Stimulated activated CD4-positive, alpha-beta T cell treated with anti-CD3 and anti-CD28 coated beads, TNF-alpha, amount 100 ng/mL, for 24 hours (primary cell): ENCODE measurements around the gene CSF3R.

Source experiments
- DNase-seq, 3 experiments: peaks; one replicate each; pipeline ENCODE4 v3.0.0-alpha.2; 2020; ENCODE audit warnings: low read depth in 3 of 3

CSF3R gene

DNA sequence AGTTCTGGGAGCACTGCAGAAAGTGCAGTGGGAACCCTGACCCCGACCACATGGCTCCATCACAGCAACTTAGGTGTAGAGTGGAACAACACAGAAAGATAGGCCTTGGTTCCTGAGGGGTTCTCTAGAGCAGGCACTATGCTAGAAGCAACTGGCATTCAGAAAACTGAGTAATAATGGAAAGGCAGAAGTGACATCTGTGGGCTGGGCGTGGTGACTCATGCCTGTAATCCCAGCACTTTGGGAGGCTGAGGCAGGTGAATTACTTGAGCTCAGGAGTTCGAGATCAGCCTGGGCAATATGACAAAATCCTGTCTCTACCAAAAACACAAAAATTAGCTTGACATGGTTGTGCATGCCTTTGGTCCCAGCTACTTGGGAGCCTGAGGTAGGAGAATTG lies 23.8 kb downstream of the CSF3R start:
- DNase-seq = peak; percentile 23 to 64 (median 32)

DNA sequence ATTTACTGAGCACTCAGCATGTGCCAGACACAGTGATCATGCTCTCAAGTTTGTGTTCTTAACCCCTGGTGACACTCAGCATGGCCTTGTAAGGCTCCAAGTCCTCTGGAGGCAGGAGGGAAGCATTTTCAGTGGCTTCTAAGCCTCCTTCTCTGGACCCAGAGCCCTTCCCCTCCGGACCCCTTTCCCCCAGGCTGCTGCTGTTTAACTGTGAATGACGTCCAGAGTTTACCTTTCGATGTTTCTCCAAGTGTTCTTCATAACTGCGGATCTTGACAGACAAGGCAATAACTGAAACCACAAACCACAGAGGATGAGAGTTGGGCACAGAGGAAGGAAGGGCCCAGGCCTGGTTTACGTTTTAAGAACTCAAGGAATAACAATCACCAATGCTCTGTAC lies 25.0 kb downstream of the CSF3R start:
- DNase-seq = no peak

DNA sequence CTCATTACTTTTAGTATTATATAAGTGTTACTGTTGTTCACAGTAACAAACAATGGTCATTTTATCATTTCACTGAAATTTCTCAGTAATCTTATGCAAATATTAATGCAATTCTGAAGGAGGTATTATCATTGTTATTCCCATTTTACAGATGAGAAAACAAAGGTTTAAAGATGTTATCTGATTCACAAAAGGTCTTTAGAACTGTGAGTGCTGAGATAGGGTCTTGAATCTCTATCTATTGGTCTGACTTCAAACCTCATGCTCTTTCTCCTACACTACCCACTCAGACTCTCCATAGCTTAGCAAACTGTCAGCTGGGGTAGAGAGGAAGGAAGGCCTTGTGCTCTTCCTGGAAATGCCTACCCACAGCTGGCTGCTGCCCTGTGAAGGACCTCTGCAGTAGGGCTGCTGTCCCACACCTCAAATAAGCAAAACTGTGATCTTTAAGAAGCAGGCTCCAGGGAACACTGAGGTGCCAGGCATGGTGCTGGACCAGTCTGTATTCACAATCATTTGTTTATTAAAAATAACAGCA lies 26.3 kb downstream of the CSF3R start:
- no peak for DNase-seq

DNA sequence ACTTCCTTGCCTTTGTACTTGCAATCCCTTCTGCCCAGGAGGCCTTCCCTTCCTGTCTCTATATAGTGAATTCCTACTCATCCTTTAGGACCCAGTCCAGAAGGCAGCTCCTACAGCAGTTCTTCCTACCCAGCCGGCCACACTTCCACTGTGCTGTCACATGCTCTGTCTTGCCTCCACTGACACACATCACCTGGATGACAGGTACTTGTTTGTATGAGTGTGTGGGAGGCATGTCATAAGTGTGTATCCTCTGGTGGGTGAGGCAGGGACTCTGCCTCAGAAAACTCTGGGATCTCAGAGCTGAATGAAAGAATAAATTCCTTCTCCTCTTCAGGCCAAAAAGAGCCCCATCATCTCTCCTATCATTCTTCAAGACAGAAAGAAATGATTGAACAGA lies 27.3 kb downstream of the CSF3R start:
- no peak for DNase-seq

DNA sequence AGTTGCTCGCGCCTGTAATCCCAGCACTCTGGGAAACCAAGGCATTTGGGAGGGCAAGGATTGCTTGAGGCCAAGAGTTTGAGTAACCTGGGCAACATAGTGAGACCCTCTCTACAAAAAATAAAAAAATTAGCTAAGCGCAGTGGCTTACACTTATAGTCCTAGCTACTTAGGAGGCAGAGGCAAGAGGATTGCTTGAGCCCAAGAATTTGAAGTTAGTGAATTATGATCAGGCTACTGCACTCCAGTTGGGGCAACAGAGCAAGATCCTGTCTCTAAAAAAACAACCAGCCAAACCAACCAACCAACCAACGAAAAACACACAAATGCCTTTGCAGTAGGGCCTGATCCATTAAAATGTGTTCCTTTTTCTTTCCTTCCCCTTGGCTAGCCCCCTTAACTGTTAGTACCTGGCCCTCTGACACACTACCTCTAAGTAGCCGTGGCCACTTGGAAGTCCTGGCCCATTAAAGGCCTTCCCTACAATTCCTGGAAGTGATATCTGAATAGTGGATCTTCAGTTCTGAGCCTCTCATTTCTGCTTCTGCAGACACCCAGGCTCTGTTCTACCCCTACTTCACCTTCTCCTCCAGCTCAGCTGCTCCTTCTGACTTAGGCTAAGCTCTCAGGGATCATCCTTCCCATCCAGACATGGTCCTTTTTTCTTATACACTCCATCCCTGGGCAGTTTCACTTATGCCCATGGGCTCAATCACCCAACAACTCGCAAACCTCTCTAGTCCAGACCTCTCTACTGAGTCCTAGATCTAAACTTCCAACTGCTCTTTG lies 28.9 kb downstream of the CSF3R start:
- DNase-seq = no peak

DNA sequence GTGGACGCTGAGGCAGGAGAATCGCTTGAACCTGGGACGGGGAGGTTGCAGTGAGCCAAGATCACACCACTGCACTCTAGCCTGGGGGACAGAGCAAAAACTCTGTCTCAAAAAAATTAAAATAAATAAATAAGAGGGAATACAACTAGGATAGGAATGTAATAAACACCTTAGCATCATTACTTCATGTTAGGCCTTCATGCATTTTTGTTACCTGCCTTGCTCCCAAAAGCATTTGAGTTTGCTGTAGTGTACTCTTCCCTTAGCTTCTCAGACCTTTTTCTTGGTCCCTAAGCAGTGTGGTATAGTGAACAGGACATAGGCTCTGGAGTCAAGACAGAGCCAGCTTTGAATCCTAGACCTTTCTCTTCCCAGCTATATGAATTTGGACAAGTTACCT lies 29.7 kb downstream of the CSF3R start:
- no peak for DNase-seq

DNA sequence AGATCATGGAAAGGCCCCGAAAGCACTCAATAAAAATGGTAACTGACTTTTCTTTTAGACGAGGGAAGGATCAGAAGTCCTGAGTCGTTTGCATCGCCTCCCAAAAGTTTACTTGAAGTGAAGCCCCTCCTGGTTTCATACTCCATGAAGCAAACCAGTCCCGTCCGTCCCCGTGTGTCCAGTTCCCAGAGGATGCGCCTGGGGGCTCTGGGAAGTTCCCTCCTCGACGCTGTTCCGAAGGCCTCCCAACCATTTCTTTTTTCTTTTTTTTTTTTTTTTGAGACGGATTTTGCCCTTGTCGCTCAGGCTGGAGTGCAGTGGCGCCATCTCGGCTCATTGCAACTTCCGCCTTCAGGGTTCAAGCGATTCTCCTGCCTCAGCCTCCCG lies 31.8 kb downstream of the CSF3R start:
- DNase-seq = no peak

DNA sequence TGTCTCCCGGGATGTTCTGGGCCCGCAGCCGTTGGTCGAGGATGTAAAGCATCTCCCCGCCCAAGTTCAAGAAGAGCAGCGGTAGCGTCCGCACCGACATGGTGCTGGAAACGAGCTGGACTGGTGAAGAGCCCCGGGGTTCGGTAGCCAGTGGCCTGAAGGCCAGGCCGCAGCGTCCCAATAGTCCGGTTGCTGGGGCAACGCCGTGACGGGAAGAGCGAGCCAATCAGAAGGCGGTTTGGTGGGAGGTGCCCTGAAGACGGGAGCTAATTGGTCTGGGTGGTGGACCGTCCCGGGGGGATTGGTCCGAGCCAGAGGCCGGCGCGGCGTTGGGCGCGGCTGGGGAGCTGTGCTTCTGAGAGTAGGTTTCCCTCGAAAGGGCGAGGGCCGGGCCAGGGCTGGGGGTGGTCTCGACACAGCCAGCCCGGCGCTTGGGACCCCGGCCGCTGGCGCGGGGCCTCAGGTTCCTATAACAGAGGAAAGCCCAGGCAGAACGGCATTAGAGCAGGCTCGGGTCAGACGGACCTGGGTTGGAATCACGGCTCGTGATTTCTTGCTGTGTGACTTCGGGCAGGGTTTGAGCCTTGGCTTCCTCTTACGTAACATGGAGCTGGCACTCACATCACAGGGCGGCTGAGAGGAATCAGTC lies 32.3 kb downstream of the CSF3R start, which contains the start of gene OSCP1:
TSS of gene OSCP1 (minus strand) at position 182 of the 649 bp plus-strand sequence. CDS start at position 100, 82 bp downstream.
- peak; percentile 73 to 84 (median 75) for DNase-seq

DNA sequence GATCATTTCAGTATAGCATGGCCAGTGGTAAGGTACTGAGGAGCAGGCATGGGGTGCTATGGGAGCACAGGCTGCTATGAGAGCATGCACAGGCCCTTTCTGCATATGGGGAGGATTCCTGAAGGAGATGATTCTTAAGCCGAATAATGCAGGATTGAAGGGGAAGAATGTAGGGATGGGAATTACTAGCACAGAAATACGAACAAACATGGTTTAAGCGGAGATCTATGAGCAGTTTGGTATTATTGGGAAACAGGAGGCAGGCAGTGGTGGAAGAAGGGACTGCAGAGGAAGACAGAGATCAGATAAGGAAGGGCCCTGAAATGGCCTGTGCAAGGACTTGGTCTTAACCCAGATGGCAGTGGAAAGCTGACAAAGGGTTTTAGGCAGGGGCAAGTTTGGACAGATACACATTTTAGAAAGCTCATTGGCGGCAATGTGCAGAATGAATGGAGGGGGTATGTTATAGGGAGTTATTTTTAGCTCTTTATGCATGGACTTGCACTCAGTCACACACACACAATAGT lies 34.1 kb downstream of the CSF3R start:
- DNase-seq = no peak

DNA sequence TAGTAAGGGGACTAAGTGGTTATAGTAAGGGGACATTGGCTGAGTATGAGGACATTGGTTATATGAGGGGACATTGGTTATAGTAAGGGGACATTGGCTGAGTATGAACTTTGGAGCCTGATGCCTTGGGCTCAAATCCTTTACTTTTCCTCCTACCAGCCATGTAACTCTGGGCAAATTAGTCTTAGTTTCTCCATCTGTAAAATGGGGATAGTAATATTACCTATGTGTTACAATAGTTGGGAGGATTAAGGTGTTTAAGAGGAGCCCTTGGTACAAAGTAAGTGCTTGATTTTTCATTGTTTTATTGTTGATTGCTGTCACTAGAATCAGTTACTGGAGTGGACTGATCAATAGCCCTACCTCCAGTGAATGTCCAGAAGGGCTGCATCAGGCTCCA lies 35.3 kb downstream of the CSF3R start:
- DNase-seq = no peak

DNA sequence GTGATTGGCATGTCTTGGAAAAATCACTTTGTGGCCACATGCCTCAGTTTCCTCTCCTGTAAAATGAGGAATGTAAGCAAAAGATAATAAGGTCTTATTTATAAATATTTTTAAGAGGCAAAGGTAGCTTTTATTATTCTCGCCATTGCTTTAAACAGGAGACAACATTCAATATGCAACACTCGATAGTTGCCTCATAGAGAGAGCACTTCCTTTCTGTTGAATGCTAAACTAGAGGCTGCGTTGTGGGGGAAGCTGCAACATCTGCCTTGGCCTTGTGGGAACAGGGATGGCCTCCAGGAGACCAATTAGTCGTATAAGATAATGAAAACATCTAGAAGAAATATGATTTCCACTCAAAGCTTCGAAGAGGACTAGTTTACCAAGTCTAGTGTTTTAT lies 36.0 kb downstream of the CSF3R start:
- DNase-seq = no peak

DNA sequence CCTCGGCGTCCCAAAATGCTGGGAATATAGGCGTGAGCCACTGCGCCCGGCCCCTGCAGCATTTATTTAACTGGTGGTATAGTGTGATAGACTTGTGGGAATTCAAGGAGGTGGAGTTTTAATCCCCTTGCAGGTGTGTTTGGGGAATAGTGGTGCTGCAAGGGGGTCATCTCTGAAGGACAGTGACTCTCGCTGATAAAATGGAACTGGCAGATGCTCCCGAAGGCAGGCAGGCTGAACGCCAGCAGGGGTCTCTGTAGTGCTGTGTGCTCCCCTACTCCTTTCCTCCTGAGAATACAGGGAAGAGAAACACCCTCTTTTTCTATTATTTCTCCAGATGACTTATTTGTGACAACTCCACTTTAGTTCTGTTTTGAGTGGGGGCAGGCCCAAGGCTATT lies 36.4 kb downstream of the CSF3R start:
- peak in 1 of 3 experiments; percentile 20 for DNase-seq

DNA sequence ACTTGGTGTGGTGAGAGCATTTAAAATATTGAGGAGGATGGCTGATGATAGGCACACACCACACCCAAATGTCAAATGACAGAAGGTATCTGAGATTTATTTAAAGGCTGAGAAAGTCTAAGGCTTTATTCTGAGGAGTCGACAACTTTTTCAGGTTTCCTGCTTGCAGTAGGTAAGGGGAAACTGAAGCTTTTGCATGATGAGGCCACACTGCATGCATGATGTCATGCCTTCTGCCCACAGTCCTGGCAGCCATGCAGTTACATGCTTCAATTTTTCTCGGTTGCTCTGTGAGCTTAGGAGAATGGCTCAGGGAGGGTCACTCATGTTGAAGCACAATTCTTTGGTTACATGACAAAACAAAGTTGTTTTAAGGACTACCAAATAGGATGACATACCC lies 39.4 kb downstream of the CSF3R start:
- no peak for DNase-seq

DNA sequence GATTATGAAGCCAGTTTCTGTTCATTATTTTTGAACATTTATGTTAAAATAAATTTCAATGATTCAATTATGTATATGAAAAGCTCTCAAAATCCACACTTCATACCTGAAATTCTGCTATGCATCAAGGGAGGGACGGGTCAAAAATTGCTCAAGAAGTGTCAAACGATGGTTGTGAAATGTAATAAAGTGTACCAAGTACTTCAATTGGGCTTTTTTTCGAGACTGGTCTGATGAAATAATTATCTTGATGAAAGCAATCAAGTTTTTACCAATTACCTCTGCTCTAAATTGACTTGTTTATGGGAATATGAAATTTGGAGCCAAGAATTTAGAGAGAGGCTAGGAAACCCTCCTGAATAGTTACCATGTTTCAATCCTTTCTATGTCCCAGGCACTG lies 40.4 kb downstream of the CSF3R start:
- no peak for DNase-seq

DNA sequence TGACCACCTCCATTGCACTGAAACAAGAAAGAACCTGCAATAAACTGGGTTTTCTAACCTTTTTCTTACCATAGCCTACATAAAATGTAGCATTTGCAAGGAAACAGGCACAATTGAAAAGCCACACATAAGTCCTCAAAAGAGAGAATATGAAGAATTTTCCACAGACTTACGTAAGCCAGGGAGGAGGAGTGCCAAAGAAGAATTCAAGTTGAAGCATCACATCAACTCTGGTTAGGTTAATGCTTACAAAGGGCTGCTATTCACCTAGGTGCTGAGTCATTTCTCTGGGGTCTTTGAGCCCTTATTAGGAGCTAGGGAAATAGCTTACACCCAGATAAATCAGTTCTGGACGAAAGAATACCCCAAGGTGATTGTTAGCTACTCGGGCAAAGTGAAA lies 42.1 kb downstream of the CSF3R start:
- DNase-seq = no peak

DNA sequence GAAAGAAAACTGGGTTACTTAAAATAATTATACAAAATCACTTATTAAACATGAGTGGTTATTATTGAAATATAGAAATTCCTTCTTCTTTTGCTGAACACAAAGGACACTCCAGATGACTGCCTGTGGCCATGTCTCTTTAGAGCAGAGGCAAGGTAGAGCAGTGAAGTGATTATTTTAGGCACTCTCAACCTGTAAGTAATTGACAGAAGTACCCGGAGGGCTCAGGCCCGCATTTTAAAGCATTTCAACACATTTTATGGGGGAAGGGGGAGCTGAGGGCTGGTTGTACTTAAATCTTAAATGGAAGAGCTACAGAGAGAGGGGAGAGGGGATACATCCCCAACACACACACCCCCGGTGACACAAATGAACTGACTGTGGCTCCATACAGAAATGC lies 42.7 kb downstream of the CSF3R start:
- DNase-seq = no peak

DNA sequence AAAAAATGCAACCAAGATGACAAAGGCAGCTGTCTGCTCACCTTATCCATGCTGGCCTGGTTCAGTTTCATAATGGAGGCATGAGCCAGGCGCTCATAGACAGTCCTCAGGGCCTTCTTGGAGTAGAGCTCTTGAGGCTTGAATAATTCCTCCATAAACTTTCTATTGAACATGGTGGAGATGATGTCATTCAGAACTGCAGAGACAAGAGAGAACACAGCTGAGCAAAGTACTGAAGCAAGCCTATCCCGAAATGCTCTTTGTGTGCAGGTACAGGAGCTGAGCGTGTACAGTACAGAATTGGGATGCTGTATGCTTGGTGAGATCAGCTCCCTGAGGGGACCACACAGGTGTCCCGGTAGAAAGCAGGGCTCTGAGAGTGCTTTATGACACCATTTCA lies 44.0 kb downstream of the CSF3R start:
- DNase-seq = no peak

DNA sequence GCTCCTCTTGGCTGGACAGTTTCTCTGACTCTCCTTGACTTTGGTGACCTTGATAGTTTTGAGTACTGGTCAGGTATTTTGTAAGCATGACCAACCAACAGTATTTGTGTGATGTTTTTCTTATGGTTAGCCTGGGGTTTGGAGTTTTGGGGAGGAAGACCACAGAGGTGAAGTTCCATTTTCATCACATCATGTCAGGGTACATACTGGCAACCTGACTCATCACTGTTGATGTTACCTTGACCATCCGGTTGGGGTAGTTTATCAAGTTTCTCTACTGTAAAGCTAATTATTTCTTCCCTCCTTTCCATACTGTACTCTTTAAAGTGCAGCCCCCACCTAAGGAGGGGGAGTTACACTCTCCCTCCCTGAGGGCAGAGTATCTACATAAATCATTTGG lies 45.9 kb downstream of the CSF3R start:
- no peak for DNase-seq

DNA sequence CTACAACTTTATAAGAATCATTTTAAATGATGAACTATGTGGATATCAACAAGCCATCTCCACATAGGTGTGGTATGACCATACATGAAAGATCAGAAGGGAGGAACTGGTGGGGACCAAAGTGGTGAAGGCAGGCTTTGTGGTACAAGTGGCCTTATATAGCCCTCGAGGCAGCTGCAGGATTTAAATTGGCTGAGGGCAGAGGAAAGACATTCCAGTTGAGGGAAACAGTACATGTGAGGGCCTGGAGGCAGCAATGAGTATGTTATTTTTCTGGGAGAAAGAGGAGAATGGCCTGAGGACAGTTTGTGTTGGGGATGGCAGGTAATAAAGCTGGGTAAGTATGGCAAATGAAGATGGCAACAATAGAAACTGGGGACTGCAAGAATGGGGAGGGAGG lies 49.6 kb downstream of the CSF3R start:
- no peak for DNase-seq

DNA sequence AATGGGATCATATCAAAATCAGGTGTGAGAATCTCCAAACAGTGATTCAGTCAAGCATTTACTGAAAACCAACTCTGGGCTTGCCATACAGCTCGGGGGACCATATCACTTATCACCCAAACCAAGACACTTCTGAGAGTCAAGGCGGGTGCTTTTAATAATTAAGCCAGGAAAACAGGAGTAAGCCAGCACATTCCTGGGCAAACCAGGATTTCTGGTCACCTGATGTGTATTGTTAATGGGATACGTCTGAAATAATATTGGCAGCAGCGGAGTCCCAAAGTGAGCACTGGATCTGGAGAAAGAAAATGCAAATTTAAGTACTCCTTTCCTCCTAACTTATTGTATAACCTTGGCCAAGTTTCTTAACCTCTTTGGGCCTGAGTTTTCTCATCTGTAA lies 50.1 kb downstream of the CSF3R start:
- DNase-seq = no peak

DNA sequence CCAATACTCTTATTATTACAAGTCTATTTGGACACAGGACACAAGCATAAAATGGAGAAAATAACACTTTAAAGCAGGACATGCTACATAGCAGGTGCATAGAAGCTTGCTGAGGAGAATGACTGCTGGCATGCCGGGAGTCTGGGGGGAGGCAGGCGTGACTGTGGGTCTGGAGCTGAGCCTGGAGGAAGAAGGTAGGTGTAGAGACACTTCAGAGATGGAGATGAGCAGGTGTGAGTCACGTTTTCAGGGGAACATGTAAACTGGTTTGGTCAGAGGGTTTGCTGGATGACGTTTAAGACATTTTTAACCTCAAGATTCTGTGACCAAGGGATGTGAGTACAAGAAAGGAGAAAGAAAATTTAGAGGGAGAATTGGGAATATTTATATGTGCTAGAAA lies 56.9 kb downstream of the CSF3R start:
- no peak for DNase-seq

DNA sequence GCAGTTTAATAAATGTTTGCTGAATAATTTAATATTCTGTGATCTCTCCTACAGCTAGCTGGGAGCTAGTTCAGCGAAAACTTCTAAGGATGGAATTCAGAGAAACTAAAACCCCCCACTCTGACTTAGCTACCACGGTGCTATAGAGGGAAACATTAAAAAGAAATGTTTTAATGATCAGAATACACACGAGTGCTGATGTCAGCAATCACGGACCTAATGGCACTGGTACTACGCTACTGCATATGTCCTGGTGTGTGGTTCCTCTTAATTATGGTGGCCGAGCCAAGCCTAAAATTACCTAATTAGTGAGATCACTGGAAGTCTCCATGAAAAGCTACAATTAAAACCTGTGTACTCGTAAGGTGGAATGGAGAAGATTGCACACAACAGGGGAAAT lies 61.1 kb downstream of the CSF3R start:
- DNase-seq = no peak

DNA sequence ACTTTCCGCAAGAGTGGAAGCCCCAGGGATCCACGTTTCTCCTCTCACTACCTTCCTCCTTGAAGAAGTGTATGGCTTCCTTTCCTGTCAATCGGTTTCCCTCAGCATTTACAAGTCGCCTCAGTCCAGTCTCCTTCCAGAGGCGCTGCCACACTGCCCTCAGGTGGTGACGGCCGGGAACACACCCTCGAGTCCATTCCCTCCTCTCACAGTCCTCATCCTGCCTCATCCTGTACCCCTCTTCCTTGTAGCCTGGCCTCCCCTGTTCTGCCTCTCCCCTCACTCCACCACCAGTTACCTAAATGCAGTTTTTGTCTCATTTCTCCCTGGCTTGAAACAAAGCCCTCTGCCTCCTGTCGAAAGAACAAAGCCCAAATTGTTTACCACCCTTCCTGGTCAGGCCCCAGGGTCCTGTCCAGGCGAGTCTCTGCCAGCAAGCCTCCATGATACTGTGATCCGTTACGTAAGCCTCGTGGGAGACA lies 61.8 kb downstream of the CSF3R start:
- DNase-seq = peak; percentile 84 to 92 (median 87)
